GM20000 (cell line): ENCODE results near the gene DCAF17.

Experiments
- DNase-seq: peaks from one replicate; pipeline ENCODE4 v3.0.0; 2012; ENCODE audit warnings: low spot score
- CTCF ChIP-seq: IDR thresholded peaks from 2 replicates; pipeline ENCODE4 v1.5.1; 2012; ENCODE audit warnings: mild to moderate bottlenecking, control low read depth; ENCODE audit errors: extremely low read depth, missing control alignments

Gene DCAF17

GRCh38 chr2:171531291-171531690 is 97.3 kb downstream of the DCAF17 start:
- no peak for DNase-seq
- TF ChIP-seq CTCF, result no peak

- no peak for TF ChIP-seq CTCF
- no peak for DNase-seq
These were observed 97.9 kb downstream of the DCAF17 start for GRCh38 chr2:171531836-171532450.

- no peak for DNase-seq
These were observed 99.3 kb downstream of the DCAF17 start for GRCh38 chr2:171533331-171533730.

More at GRCh38 chr2:171533331-171533730, 99.3 kb downstream of the DCAF17 start:
- TF ChIP-seq CTCF, result no peak
